ENCODE data around the gene GRIFIN.

GRIFIN gene

DNA sequence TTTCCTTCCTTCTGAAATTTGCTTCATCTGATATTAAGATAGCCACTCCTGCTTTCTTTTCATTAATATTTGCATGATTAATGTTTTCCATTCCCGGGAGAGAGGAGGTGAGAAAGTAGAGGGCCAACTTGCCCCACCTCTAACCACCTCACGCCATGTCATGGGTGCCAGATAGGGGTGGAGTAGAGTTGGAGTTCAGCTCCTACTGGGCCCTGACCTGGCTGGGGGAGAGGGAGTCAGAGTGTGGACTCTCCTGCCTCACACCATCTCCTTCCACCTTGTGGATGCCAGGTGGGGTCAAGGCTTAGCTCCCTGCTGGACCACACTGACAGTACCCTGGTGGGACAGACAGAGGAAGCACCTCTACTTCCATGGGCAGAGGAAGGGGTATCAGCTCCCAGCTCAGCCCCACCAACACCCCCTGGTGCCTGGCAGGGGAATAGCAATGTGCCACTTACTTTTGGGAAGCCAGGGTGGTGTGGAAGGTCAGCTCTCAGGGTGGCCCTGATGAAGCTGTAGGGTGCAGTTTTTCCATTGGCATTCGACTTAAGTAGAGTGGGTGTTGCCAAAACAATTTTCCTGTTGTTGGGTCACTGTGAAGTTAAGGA is 44.8 kb downstream of the GRIFIN start:
- no peak for DNase-seq

DNA sequence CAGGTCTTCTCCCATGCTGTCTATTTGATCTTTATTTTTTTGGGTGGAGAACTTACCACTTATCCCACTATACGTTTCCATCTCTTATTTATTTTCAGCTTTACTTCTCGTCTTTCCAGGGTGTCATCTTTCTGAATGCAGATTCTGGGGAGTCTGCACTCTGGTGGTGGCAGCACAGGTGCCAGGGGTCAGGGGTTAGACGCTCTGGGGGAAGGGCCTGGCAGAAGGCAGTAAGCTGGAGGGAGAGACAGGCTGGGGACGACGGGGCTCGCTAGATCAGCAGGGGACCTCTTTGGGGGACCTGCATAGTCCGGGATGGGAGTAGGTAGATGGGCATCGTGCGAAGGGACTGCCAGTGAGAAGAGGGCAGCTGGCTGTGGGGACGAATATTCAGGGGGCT is 50.4 kb downstream of the GRIFIN start:
- DNase-seq: no peak
